HG02885 (cell line): ENCODE results near the gene TENT5A.
A peak's percentile ranks its signal among the peaks of the same experiment; 100 is the strongest.
"Not testable (repeated sequence)": the region's sequence is repeated elsewhere in the genome, so short reads cannot be mapped to it uniquely, and the experiment has no call there.

Source experiments
- ATAC-seq: cut with Tn5 transposase; IDR thresholded peaks from one replicate; pipeline ENCODE4 v1.9.1; 2021; ENCODE audit warnings: mild to moderate bottlenecking; ENCODE audit not compliant: unreplicated experiment, poor library complexity

TENT5A gene

GRCh38 chr6:81751388-81752083 is 945 bp downstream of the TENT5A start:
- ATAC-seq, result no peak

GRCh38 chr6:81750681-81751387 is 1.6 kb downstream of the TENT5A start:
- no peak for ATAC-seq

GRCh38 chr6:81750200-81750599 is 2.3 kb downstream of the TENT5A start:
- ATAC-seq, result no peak

GRCh38 chr6:81749707-81750106 is 2.8 kb downstream of the TENT5A start:
- no peak for ATAC-seq

GRCh38 chr6:81748994-81749393 is 3.5 kb downstream of the TENT5A start:
- no peak for ATAC-seq

- ATAC-seq, result no peak
Measured at GRCh38 chr6:81747327-81747726, 5.2 kb downstream of the TENT5A start.

- no peak for ATAC-seq
Measured at GRCh38 chr6:81744131-81744530, 8.3 kb downstream of the TENT5A start.

GRCh38 chr6:81743649-81744048 is 8.8 kb downstream of the TENT5A start:
- no peak for ATAC-seq

GRCh38 chr6:81741689-81742088 is 10.8 kb downstream of the TENT5A start:
- ATAC-seq, result no peak

- not testable (repeated sequence) for ATAC-seq
Measured at GRCh38 chr6:81740591-81740990, 11.9 kb downstream of the TENT5A start.

- no peak for ATAC-seq
Measured at GRCh38 chr6:81739230-81740195, 13.0 kb downstream of the TENT5A start.

- ATAC-seq, result no peak
Measured at GRCh38 chr6:81736428-81736827, 16.1 kb downstream of the TENT5A start.

GRCh38 chr6:81735756-81736380 is 16.6 kb downstream of the TENT5A start:
- ATAC-seq, result no peak

GRCh38 chr6:81734500-81735150 is 17.9 kb downstream of the TENT5A start:
- ATAC-seq, result no peak

- no peak for ATAC-seq
Measured at GRCh38 chr6:81734081-81734480, 18.4 kb downstream of the TENT5A start.

- no peak for ATAC-seq
Measured at GRCh38 chr6:81731814-81732213, 20.7 kb downstream of the TENT5A start.

- ATAC-seq, result peak; percentile 62
Measured at GRCh38 chr6:81727876-81728517, 24.5 kb downstream of the TENT5A start.

GRCh38 chr6:81725127-81725526 is 27.4 kb downstream of the TENT5A start:
- ATAC-seq, result no peak

- ATAC-seq, result no peak
Measured at GRCh38 chr6:81722506-81723223, 29.8 kb downstream of the TENT5A start.
